ENCODE data around the gene GPRC5A.

The GPRC5A gene

GRCh38 chr12:12945591-12945990 lies 54.2 kb downstream of the GPRC5A start:
- DNase-seq, result no peak

DNA sequence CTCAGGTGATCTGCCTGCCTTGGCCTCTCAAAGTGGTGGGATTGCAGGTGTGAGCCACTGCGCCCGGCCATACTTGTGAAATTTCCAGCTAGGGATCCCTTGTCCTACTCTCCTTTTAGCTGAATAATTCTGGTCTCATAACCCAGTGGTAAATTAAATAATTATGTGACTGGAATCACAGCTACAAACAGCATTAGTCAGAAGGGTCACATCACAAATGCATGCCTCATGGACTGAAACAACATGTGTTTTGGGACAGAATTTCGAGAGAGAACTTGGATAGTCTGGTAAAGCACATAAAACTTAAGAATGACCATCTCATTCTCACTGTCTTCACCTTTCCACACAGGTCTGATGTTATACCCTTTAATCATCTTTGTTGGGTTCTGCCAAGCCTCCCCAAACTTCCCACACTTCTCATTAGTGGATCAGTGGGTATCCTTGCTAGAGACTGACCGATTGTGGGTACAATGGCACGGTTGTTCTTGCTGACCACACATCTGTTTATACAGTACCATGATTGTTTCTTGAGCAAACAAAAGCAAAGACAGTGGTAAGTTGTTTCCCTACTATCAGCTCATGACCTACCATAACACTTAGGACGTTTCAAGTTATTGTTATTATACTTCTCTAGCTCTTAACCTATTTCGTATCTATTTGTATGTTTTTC lies 55.5 kb downstream of the GPRC5A start:
- DNase-seq, result peak; percentile 19

DNA sequence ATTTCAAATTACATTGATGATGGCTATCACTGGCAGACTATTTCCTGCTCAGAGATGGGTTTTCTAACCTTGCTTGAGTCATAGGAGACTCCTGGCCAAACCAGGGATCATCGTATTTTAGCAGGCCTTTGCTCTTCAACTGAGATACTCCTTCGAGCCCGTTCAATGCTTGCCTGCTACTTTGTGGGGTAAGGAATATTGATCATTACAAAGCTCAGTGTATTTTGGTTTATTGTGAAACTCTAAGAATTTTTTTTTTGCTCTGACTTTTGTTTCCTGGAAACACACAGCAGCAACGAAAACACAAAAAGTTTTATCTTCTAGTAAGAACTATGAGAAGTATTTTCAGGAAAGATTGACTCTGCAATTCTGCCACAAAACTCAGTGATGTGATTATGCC lies 56.5 kb downstream of the GPRC5A start:
- DNase-seq, result no peak

GRCh38 chr12:12951504-12951903 lies 60.1 kb downstream of the GPRC5A start:
- DNase-seq, result no peak

- DNase-seq, result no peak
Observed at GRCh38 chr12:12952036-12952435, 60.7 kb downstream of the GPRC5A start, which contains the start of gene GPRC5D. Gene GPRC5D (minus strand): TSS chr12:12952170. CDS start chr12:12950384, 1,786 bp downstream.

DNA sequence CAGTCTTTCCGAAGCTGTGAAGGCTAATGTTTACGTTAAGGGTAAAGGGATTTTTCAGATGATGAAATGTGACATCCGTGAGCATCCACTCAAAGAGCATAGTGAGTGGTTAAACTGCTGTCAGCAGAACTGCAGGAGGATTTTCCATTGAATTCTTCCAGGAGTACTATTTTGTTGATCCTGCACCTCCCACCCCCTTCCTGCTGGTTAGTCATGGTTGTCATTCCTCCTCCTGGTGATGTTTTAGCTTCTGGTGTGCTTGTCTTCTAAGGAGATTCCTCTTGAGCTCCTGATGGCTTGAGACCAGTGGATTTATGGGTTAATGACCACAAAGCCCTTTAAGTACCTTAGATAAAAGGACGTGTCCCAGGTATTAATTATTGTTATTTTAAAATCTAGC lies 63.0 kb downstream of the GPRC5A start:
- DNase-seq, result peak; percentile 26

GRCh38 chr12:12954878-12955625 lies 63.7 kb downstream of the GPRC5A start:
- DNase-seq, result no peak

- no peak for DNase-seq
Observed at GRCh38 chr12:12958886-12959285, 67.5 kb downstream of the GPRC5A start.

- no peak for DNase-seq
Observed at GRCh38 chr12:12960639-12961209, 69.4 kb downstream of the GPRC5A start.

GRCh38 chr12:12964255-12964654 lies 72.9 kb downstream of the GPRC5A start:
- no peak for DNase-seq

GRCh38 chr12:12965836-12966235 lies 74.5 kb downstream of the GPRC5A start:
- no peak for DNase-seq

All from fibroblast of skin of right quadriceps (primary cell).